NCI-H2107 (cell line): ENCODE measurements around the gene TMIGD1.

Experiments used
- DNase-seq: peaks from one replicate; lab custom pipeline; 2025; lab: John Stamatoyannopoulos, UW

Gene TMIGD1

GRCh38 chr17:30326809-30327208 lies 7.0 kb downstream of the TMIGD1 start:
- no peak for DNase-seq

GRCh38 chr17:30324723-30325122 lies 9.1 kb downstream of the TMIGD1 start:
- DNase-seq = no peak

GRCh38 chr17:30323895-30324319 lies 9.9 kb downstream of the TMIGD1 start:
- DNase-seq = peak; percentile 10

- DNase-seq = peak; percentile 38
Measured at GRCh38 chr17:30323262-30323894, 10.5 kb downstream of the TMIGD1 start.

- no peak for DNase-seq
Measured at GRCh38 chr17:30321314-30321713, 12.5 kb downstream of the TMIGD1 start.

GRCh38 chr17:30318155-30318554 lies 15.7 kb downstream of the TMIGD1 start:
- DNase-seq = no peak

- no peak for DNase-seq
Measured at GRCh38 chr17:30316736-30317135, 17.1 kb downstream of the TMIGD1 start.

- DNase-seq = no peak
Measured at GRCh38 chr17:30315106-30315505, 18.8 kb downstream of the TMIGD1 start.

- no peak for DNase-seq
Measured at GRCh38 chr17:30314474-30314873, 19.4 kb downstream of the TMIGD1 start.

GRCh38 chr17:30312226-30312625 lies 21.6 kb downstream of the TMIGD1 start:
- no peak for DNase-seq

- no peak for DNase-seq
Measured at GRCh38 chr17:30310562-30310961, 23.3 kb downstream of the TMIGD1 start.

- no peak for DNase-seq
Measured at GRCh38 chr17:30309591-30309990, 24.3 kb downstream of the TMIGD1 start.

GRCh38 chr17:30308406-30308805 lies 25.5 kb downstream of the TMIGD1 start:
- DNase-seq = no peak

GRCh38 chr17:30304778-30305177 lies 29.1 kb downstream of the TMIGD1 start:
- no peak for DNase-seq

GRCh38 chr17:30302241-30302640 lies 31.6 kb downstream of the TMIGD1 start:
- no peak for DNase-seq

GRCh38 chr17:30300818-30301217 lies 33.0 kb downstream of the TMIGD1 start:
- no peak for DNase-seq

- no peak for DNase-seq
Measured at GRCh38 chr17:30299000-30299399, 34.9 kb downstream of the TMIGD1 start.

GRCh38 chr17:30297715-30298114 lies 36.1 kb downstream of the TMIGD1 start:
- no peak for DNase-seq

GRCh38 chr17:30296499-30297080 lies 37.3 kb downstream of the TMIGD1 start:
- DNase-seq = no peak

GRCh38 chr17:30292286-30292858 lies 41.5 kb downstream of the TMIGD1 start:
- DNase-seq = no peak

GRCh38 chr17:30291543-30292285 lies 42.1 kb downstream of the TMIGD1 start, which contains the start of gene BLMH:
Gene BLMH (minus strand): TSS chr17:30291944. CDS start chr17:30291819, 125 bp downstream.
- DNase-seq = peak; percentile 16

- no peak for DNase-seq
Measured at GRCh38 chr17:30290696-30291542, 42.9 kb downstream of the TMIGD1 start.
